HG02678 (cell line): ENCODE data around the gene SP140.
"Not testable (repeated sequence)": the region's sequence is repeated elsewhere in the genome, so short reads cannot be mapped to it uniquely, and the experiment has no call there.

Experiments used
- ATAC-seq: cut with Tn5 transposase; IDR thresholded peaks from one replicate; pipeline ENCODE4 v1.9.1; 2021; ENCODE audit warnings: mild to moderate bottlenecking, moderate library complexity; ENCODE audit not compliant: unreplicated experiment

The SP140 gene

GRCh38 chr2:230225486-230225885, at the start of gene SP140:
SP140 (plus strand) TSS chr2:230225736; CDS start chr2:230225845, 109 bp downstream.
- peak; percentile 78 for ATAC-seq

- no peak for ATAC-seq
Measured at GRCh38 chr2:230176996-230177395, 48.5 kb upstream of the SP140 start.

GRCh38 chr2:230178546-230179485, 46.7 kb upstream of the SP140 start:
- ATAC-seq: no peak

GRCh38 chr2:230179907-230180306, 45.6 kb upstream of the SP140 start:
- ATAC-seq: no peak

- ATAC-seq: no peak
Measured at GRCh38 chr2:230181195-230181594, 44.3 kb upstream of the SP140 start.

GRCh38 chr2:230184727-230185578, 40.6 kb upstream of the SP140 start:
- no peak for ATAC-seq

- ATAC-seq: peak; percentile 59
Measured at GRCh38 chr2:230202430-230203109, 23.0 kb upstream of the SP140 start.

- ATAC-seq: peak; percentile 40
Measured at GRCh38 chr2:230203110-230203676, 22.3 kb upstream of the SP140 start.

GRCh38 chr2:230205034-230205433, 20.5 kb upstream of the SP140 start:
- peak; percentile 53 for ATAC-seq

- no peak for ATAC-seq
Measured at GRCh38 chr2:230205721-230206120, 19.8 kb upstream of the SP140 start.

GRCh38 chr2:230208576-230208975, 17.0 kb upstream of the SP140 start:
- ATAC-seq: no peak

GRCh38 chr2:230209422-230210051, 16.0 kb upstream of the SP140 start:
- peak; percentile 44 for ATAC-seq

- no peak for ATAC-seq
Measured at GRCh38 chr2:230216489-230216888, 9.0 kb upstream of the SP140 start.

GRCh38 chr2:230217424-230217823, 8.1 kb upstream of the SP140 start:
- ATAC-seq: no peak

GRCh38 chr2:230218421-230218820, 7.1 kb upstream of the SP140 start:
- no peak for ATAC-seq

- ATAC-seq: peak; percentile 80
Measured at GRCh38 chr2:230219419-230220331, 5.9 kb upstream of the SP140 start, which contains the start of gene SP110. SP110 (minus strand) TSS chr2:230219984; CDS start chr2:230216927, 3,057 bp downstream.

GRCh38 chr2:230220347-230220969, 5.1 kb upstream of the SP140 start:
- no peak for ATAC-seq

GRCh38 chr2:230221493-230221892, 4.0 kb upstream of the SP140 start:
- ATAC-seq: no peak

GRCh38 chr2:230222829-230223228, 2.7 kb upstream of the SP140 start:
- not testable (repeated sequence) for ATAC-seq
